Neuronal stem cell (in vitro differentiated cells): ENCODE results near the gene MKNK1.

Experiments
- DNase-seq: peaks from one replicate; pipeline ENCODE4 v3.0.0-alpha.2; 2013; ENCODE audit warnings: low spot score
- H2AFZ ChIP-seq: one replicate; pipeline ENCODE4 v1.6.1; 2013; ENCODE audit warnings: mild to moderate bottlenecking, low read length, inconsistent platforms
- H2AK5ac ChIP-seq: 2 replicates; pipeline ENCODE4 v1.6.1; 2013; ENCODE audit warnings: low read depth, mild to moderate bottlenecking, inconsistent platforms, low read length, moderate library complexity, mixed read lengths
- H2BK120ac ChIP-seq: 2 replicates; pipeline ENCODE4 v1.6.1; 2013; ENCODE audit warnings: low read depth, mild to moderate bottlenecking, inconsistent platforms, low read length, moderate library complexity, mixed read lengths
- H2BK12ac ChIP-seq: one replicate; pipeline ENCODE4 v1.6.1; 2013; ENCODE audit warnings: low read length, inconsistent platforms
- H2BK15ac ChIP-seq: 2 replicates; pipeline ENCODE4 v1.6.1; 2013; ENCODE audit warnings: mild to moderate bottlenecking, low read length, inconsistent platforms, mixed read lengths
- H2BK5ac ChIP-seq: one replicate; pipeline ENCODE4 v1.6.1; 2013; ENCODE audit warnings: inconsistent platforms, mild to moderate bottlenecking, low read length, moderate library complexity
- H3K14ac ChIP-seq: one replicate; pipeline ENCODE4 v1.6.1; 2013; ENCODE audit warnings: low read length, inconsistent platforms
- H3K18ac ChIP-seq: 2 replicates; pipeline ENCODE4 v1.6.1; 2013; ENCODE audit warnings: low read length, inconsistent platforms
- H3K23ac ChIP-seq: 2 replicates; pipeline ENCODE4 v1.6.1; 2013; ENCODE audit warnings: low read depth, mild to moderate bottlenecking, mixed read lengths, low read length, inconsistent platforms; ENCODE audit not compliant: poor library complexity
- H3K27ac ChIP-seq: replicated peaks from 3 replicates; pipeline ENCODE4 v1.5.1; 2013; ENCODE audit warnings: low read length, inconsistent platforms
- H3K27me3 ChIP-seq, 3 experiments: 2 replicates each; pipeline ENCODE4 v1.6.1; 2013; ENCODE audit warnings: low read length in 3 of 3, mild to moderate bottlenecking in 2 of 3, inconsistent platforms in 1 of 3, low read depth in 1 of 3, mixed read lengths in 1 of 3, moderate library complexity in 1 of 3; ENCODE audit not compliant: control insufficient read depth in 3 of 3, insufficient read depth in 3 of 3
- H3K36me3 ChIP-seq, 2 donors: replicated peaks in 1 of 2; 2 replicates each; pipeline ENCODE4 v1.6.1; 2013; ENCODE audit warnings: low read length in 2 of 2; ENCODE audit not compliant: control insufficient read depth in 2 of 2, insufficient read depth in 2 of 2
- H3K4ac ChIP-seq: 2 replicates; pipeline ENCODE4 v1.6.1; 2013; ENCODE audit warnings: inconsistent platforms, mild to moderate bottlenecking, low read length, moderate library complexity
- H3K4me1 ChIP-seq, 2 donors: 1 replicate in 1 of 2; 2 replicates in 1 of 2; pipeline ENCODE4 v1.6.1; 2013; ENCODE audit warnings: low read length in 2 of 2, low read depth in 1 of 2; ENCODE audit not compliant: control insufficient read depth in 2 of 2, insufficient read depth in 1 of 2
- H3K4me2 ChIP-seq: one replicate; pipeline ENCODE4 v1.6.1; 2013; ENCODE audit warnings: mild to moderate bottlenecking, low read length, inconsistent platforms; ENCODE audit not compliant: insufficient read depth, poor library complexity, severe bottlenecking
- H3K4me3 ChIP-seq, 2 donors: 2 replicates each; pipeline ENCODE4 v1.5.1; 2013; ENCODE audit warnings: low read length in 2 of 2, mild to moderate bottlenecking in 2 of 2, inconsistent platforms in 1 of 2, moderate library complexity in 1 of 2
- H3K79me1 ChIP-seq: one replicate; pipeline ENCODE4 v1.6.1; 2013; ENCODE audit warnings: low read depth, mild to moderate bottlenecking, inconsistent platforms, low read length, moderate library complexity
- H3K9ac ChIP-seq: one replicate; pipeline ENCODE4 v1.6.1; 2013; ENCODE audit warnings: mild to moderate bottlenecking, low read depth, low read length, inconsistent platforms; ENCODE audit not compliant: poor library complexity
- H3K9me3 ChIP-seq, 2 donors: replicated peaks in 1 of 2; 2 replicates each; pipeline versions ENCODE3 to v1.6.1; 2013; ENCODE audit warnings: low read length in 2 of 2, mild to moderate bottlenecking in 2 of 2, inconsistent platforms in 1 of 2, low read depth in 1 of 2, mixed read lengths in 1 of 2, moderate library complexity in 1 of 2; ENCODE audit not compliant: control insufficient read depth in 2 of 2, insufficient read depth in 1 of 2
- H4K8ac ChIP-seq: one replicate; pipeline ENCODE4 v1.6.1; 2013; ENCODE audit warnings: low read depth, mild to moderate bottlenecking, inconsistent platforms, low read length, moderate library complexity
- H4K91ac ChIP-seq: one replicate; pipeline ENCODE4 v1.6.1; 2013; ENCODE audit warnings: low read length, low read depth, mild to moderate bottlenecking, inconsistent platforms; ENCODE audit not compliant: poor library complexity
- WGBS, 2 donors: extraction: QIAGEN DNeasy Blood & Tissue Kit; methylation state at CpG; one replicate each; pipeline ENCODE4 v1.1.7; 2013; ENCODE audit warnings: missing lambda C conversion rate in 2 of 2, mixed read lengths in 1 of 2; ENCODE audit not compliant: insufficient read length in 2 of 2, insufficient replicate concordance in 1 of 2; ENCODE audit errors: extremely low coverage in 2 of 2; 5-methylcytosine and 5-hydroxymethylcytosine counted together

The MKNK1 gene

DNA sequence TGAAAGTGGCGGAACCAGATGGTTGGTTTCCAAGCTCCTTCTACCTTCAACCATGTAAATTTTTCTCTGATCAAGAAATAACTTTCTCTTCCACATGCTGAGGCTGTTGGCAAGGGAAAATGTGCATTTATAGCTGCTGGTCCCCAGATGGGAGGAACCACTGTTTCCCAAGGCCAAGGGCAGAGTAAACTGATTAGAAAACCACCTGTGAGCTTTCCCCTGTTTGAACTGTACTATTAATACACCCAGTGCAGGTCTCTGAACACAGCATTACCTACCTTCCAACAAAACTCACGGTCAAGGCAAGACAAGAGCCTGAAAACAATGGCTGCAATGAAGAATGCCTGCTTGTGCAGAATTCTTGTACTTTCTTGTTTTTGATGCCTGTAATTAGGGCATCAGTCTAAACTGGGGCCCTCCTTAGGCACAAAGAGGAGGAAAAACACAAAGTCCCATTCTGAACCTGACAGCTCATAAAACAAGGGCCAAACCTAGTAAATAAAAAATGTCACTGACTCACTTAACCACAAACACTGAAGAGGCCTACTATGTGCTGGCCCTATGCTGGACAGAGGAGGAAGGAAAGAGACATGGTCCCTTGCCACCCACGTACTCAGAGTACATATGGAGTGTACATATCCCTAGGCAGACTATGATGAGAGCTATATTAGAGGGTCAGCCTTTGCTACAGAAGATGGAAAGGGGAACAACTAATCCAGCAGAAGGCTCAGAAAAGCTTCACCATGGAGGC, 2.6 kb downstream of the MKNK1 start:
- H3K14ac ChIP-seq: no peak overlapping the region
- no peak overlapping the region for H4K91ac ChIP-seq
- H2AFZ ChIP-seq: no peak overlapping the region
- H3K9me3 ChIP-seq: no peaks in the 10 kb centered on the region
- H3K4me3 ChIP-seq: no peak overlapping the region
- no peak overlapping the region for H3K4ac ChIP-seq
- H3K36me3 ChIP-seq: no peaks in the 10 kb centered on the region
- H3K4me1 ChIP-seq: peaks cover 4 to 12% of the 10 kb centered on the region in 2 donors
- H2BK15ac ChIP-seq: no peak overlapping the region
- no peak overlapping the region for H2AK5ac ChIP-seq
- H3K23ac ChIP-seq: no peak overlapping the region
- H3K27me3 ChIP-seq: no peaks in the 10 kb centered on the region
- no peak overlapping the region for H2BK120ac ChIP-seq
- no peak overlapping the region for H3K27ac ChIP-seq
- DNase-seq: no peak
- H2BK12ac ChIP-seq: no peak overlapping the region
- no CpG with 5 or more reads among the region's 3 CpGs for whole genome bisulfite sequencing, 2 donors
- no peak overlapping the region for H3K18ac ChIP-seq
- no peak overlapping the region for H3K9ac ChIP-seq
- no peak overlapping the region for H2BK5ac ChIP-seq
- H3K79me1 ChIP-seq: no peaks in the 10 kb centered on the region
- no peak overlapping the region for H3K4me2 ChIP-seq
- no peak overlapping the region for H4K8ac ChIP-seq

DNA sequence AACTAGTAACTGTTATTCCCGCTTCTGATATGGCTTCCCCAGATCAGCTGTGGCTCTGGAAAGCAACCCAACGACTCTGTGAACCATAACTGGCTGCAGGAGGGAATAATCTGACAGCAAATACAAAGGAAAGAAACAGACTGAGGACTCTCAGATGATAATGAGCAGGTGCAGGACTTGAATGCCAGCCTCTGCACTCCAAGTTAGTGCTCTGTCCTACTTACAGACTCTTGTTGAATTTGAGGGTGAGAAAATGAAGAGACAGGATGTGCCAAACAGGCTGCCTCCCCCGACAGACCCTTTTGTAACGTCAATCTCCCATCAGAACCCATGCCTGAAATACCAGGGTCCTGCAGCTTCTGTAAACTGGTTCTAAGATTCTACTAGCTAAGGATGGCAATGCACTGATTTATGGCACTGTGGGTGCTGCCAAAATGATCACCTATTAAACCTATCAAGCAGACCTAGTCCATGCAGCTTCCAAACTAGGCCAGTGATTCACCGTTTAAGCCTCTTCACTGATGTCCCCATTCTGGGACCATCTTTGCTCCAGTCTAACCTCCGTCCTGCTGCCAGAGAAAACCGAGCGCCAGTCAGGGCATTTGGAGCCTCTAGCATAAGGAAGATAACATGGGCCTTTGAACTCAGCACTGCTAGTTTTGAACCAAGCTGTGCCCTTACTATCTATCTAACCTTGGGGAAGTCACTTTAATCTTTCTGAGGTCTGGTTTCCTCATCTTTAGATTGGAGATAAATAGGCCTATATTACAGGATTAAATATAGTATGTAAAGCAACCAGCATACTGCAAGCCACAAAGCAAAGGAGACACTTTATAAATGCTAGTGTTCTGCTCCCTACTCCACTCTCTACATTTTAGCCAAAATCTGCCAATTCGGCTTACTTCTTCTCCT, 4.8 kb downstream of the MKNK1 start:
- H2AFZ ChIP-seq: no peak overlapping the region
- H3K4me3 ChIP-seq: no peak overlapping the region
- no peak overlapping the region for H3K4ac ChIP-seq
- H2BK15ac ChIP-seq: no peak overlapping the region
- no peak overlapping the region for H3K23ac ChIP-seq
- peaks cover 4 to 8% of the 10 kb centered on the region in 2 donors for H3K4me1 ChIP-seq
- WGBS, 2 donors: 100% methylated on average over 1 of the region's 9 CpGs; no CpG with 5 or more reads in 1 of the 2 donors
- no peak overlapping the region for H2BK12ac ChIP-seq
- no peaks in the 10 kb centered on the region for H3K36me3 ChIP-seq
- no peaks in the 10 kb centered on the region for H3K9me3 ChIP-seq
- no peak overlapping the region for H4K91ac ChIP-seq
- H4K8ac ChIP-seq: no peak overlapping the region
- no peaks in the 10 kb centered on the region for H3K79me1 ChIP-seq
- H3K14ac ChIP-seq: no peak overlapping the region
- H2AK5ac ChIP-seq: no peak overlapping the region
- no peak overlapping the region for H3K27ac ChIP-seq
- H3K27me3 ChIP-seq: no peaks in the 10 kb centered on the region
- H2BK5ac ChIP-seq: no peak overlapping the region
- H3K4me2 ChIP-seq: no peak overlapping the region
- no peak for DNase-seq
- H2BK120ac ChIP-seq: no peak overlapping the region
- H3K9ac ChIP-seq: no peak overlapping the region
- no peak overlapping the region for H3K18ac ChIP-seq

DNA sequence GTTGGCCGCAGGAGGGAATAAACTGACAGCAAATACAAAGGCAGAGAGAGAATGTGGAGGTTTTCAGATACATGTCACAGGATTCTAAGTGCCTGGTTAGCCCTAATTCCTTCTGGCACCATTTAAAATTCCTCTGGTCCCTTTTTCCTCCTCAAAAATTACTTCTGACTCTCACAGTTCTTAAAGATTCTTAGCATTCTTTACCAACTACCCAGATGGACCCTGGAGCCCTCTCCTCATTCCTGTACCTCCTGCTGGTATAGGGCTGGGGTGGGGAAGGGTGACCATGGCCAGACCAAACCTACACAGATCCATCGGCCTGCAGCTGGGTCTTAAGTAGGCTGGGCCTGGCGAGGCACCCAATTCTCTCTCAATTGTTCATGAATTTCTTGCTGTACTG, 7.2 kb downstream of the MKNK1 start:
- Histone ChIP-seq H3K23ac (no peak overlapping the region), H2BK120ac (no peak overlapping the region)

GRCh38 chr1:46596036-46596435, 8.0 kb downstream of the MKNK1 start:
- Histone ChIP-seq H2BK120ac (no peak overlapping the region), H2BK15ac (no peak overlapping the region), H2AK5ac (no peak overlapping the region), H3K4ac (no peak overlapping the region), H4K91ac (no peak overlapping the region), H3K79me1 (no peaks in the 10 kb centered on the region), H3K14ac (no peak overlapping the region), H2BK12ac (no peak overlapping the region), H3K27ac (no peak overlapping the region), H3K27me3 (no peaks in the 10 kb centered on the region), H3K23ac (no peak overlapping the region), H4K8ac (no peak overlapping the region), H3K36me3 (peaks cover 7 to 29% of the 10 kb centered on the region in 2 donors), H3K9ac (no peak overlapping the region), H3K4me2 (no peak overlapping the region), H3K4me1 (peaks cover 0 to 5% of the 10 kb centered on the region in 2 donors), H3K9me3 (no peaks in the 10 kb centered on the region), H3K18ac (no peak overlapping the region), H2BK5ac (no peak overlapping the region), H2AFZ (no peak overlapping the region), H3K4me3 (no peak overlapping the region)
- DNase-seq: no peak
- no CpG with 5 or more reads among the region's 1 CpG for WGBS, 2 donors

More for the DNA sequence above, 7.2 kb downstream of the MKNK1 start:
- Histone ChIP-seq H3K27me3 (no peaks in the 10 kb centered on the region), H3K27ac (no peak overlapping the region), H2BK15ac (no peak overlapping the region), H3K18ac (no peak overlapping the region), H3K4me3 (no peak overlapping the region), H3K9ac (no peak overlapping the region), H3K79me1 (no peaks in the 10 kb centered on the region), H3K36me3 (peaks cover 7 to 21% of the 10 kb centered on the region in 2 donors), H3K14ac (no peak overlapping the region), H4K8ac (no peak overlapping the region), H3K4ac (no peak overlapping the region), H2AK5ac (no peak overlapping the region), H3K9me3 (no peaks in the 10 kb centered on the region), H3K4me2 (no peak overlapping the region), H2BK5ac (no peak overlapping the region), H4K91ac (no peak overlapping the region), H3K4me1 (peaks cover 0 to 5% of the 10 kb centered on the region in 2 donors), H2BK12ac (no peak overlapping the region), H2AFZ (no peak overlapping the region)
- no peak for DNase-seq
- no CpG with 5 or more reads among the region's 3 CpGs for WGBS, 2 donors
